Smooth muscle cell of the brain vasculature (primary cell): Measurements from ENCODE around the gene PXYLP1.

Experiments
- DNase-seq: peaks from one replicate; pipeline ENCODE4 v3.0.0-alpha.2; 2012; ENCODE audit warnings: low read depth, low spot score

Gene PXYLP1

GRCh38 chr3:141326123-141326522, 94.5 kb downstream of the PXYLP1 start:
- no peak for DNase-seq

GRCh38 chr3:141326626-141327025, 95.0 kb downstream of the PXYLP1 start:
- no peak for DNase-seq

- DNase-seq, result no peak
These were observed 96.9 kb downstream of the PXYLP1 start for GRCh38 chr3:141328286-141329166.

GRCh38 chr3:141330235-141330634, 98.6 kb downstream of the PXYLP1 start:
- no peak for DNase-seq

GRCh38 chr3:141330718-141331376, 99.2 kb downstream of the PXYLP1 start:
- no peak for DNase-seq

GRCh38 chr3:141331377-141332318, 100.0 kb downstream of the PXYLP1 start:
- DNase-seq, result peak; percentile 82

- no peak for DNase-seq
These were observed 100.8 kb downstream of the PXYLP1 start for GRCh38 chr3:141332416-141332815.

- no peak for DNase-seq
These were observed 102.4 kb downstream of the PXYLP1 start for GRCh38 chr3:141333836-141334626.

- DNase-seq, result no peak
These were observed 103.1 kb downstream of the PXYLP1 start for GRCh38 chr3:141334627-141335250.

- DNase-seq, result no peak
These were observed 104.0 kb downstream of the PXYLP1 start for GRCh38 chr3:141335531-141336061.

GRCh38 chr3:141336672-141337522, 105.3 kb downstream of the PXYLP1 start:
- no peak for DNase-seq

- DNase-seq, result no peak
These were observed 105.9 kb downstream of the PXYLP1 start for GRCh38 chr3:141337523-141337854.

GRCh38 chr3:141337991-141338390, 106.4 kb downstream of the PXYLP1 start:
- no peak for DNase-seq

GRCh38 chr3:141338881-141339280, 107.3 kb downstream of the PXYLP1 start:
- no peak for DNase-seq

GRCh38 chr3:141341536-141341935, 109.9 kb downstream of the PXYLP1 start:
- DNase-seq, result no peak

GRCh38 chr3:141342386-141342785, 110.8 kb downstream of the PXYLP1 start:
- no peak for DNase-seq

- DNase-seq, result no peak
These were observed 111.5 kb downstream of the PXYLP1 start for GRCh38 chr3:141343077-141343476.

- no peak for DNase-seq
These were observed 112.2 kb downstream of the PXYLP1 start for GRCh38 chr3:141343865-141344271.
